AG09309 (cell line): ENCODE measurements around the gene BSPRY.

Source experiments
- DNase-seq: peaks from one replicate; pipeline ENCODE4 v3.0.0-alpha.2; 2010; ENCODE audit warnings: low read depth
- H3K4me3 ChIP-seq: 2 replicates; pipeline ENCODE4 v1.5.1; 2011; ENCODE audit warnings: mild to moderate bottlenecking, low read depth, low read length, moderate library complexity; ENCODE audit not compliant: control insufficient read depth
- TF ChIP-seq, protein P1 (sequence below): IDR thresholded peaks from 2 replicates; pipeline ENCODE4 v1.5.1; 2011; ENCODE audit warnings: mild to moderate bottlenecking, low read depth, low read length, inconsistent platforms; ENCODE audit not compliant: insufficient read depth, control insufficient read depth; ENCODE audit errors: missing control alignments

BSPRY gene

DNA sequence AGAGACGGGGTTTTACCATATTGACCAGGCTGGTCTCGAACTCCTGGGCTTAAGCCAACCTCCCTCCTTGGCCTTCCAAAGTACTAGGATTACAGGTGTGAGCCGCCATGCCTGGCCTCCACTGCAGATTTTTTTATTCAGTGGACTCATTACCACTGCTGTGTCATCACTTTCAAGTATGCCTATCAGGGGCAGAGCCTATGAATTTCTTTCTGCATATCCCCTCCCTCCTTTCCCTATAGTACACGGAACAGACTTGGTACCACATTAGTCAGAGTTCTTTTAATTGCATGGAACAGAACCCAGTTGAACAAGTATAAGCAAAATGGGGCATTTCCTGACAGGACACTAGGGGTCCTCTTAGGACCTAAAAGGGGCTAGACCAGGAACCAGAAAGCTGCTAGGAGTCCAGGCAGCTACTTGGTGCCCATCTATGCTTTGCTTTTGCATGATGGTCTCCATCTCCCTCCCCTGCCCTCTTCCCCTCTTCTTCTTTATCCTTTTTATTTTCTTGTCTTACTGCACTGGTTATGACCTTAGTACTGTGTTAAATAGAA, 5.8 kb downstream of the BSPRY start:
- no peak for DNase-seq
- TF ChIP-seq, protein P1, sequence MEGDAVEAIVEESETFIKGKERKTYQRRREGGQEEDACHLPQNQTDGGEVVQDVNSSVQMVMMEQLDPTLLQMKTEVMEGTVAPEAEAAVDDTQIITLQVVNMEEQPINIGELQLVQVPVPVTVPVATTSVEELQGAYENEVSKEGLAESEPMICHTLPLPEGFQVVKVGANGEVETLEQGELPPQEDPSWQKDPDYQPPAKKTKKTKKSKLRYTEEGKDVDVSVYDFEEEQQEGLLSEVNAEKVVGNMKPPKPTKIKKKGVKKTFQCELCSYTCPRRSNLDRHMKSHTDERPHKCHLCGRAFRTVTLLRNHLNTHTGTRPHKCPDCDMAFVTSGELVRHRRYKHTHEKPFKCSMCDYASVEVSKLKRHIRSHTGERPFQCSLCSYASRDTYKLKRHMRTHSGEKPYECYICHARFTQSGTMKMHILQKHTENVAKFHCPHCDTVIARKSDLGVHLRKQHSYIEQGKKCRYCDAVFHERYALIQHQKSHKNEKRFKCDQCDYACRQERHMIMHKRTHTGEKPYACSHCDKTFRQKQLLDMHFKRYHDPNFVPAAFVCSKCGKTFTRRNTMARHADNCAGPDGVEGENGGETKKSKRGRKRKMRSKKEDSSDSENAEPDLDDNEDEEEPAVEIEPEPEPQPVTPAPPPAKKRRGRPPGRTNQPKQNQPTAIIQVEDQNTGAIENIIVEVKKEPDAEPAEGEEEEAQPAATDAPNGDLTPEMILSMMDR = peak; percentile 35
- H3K4me3 ChIP-seq = no peak overlapping the region

DNA sequence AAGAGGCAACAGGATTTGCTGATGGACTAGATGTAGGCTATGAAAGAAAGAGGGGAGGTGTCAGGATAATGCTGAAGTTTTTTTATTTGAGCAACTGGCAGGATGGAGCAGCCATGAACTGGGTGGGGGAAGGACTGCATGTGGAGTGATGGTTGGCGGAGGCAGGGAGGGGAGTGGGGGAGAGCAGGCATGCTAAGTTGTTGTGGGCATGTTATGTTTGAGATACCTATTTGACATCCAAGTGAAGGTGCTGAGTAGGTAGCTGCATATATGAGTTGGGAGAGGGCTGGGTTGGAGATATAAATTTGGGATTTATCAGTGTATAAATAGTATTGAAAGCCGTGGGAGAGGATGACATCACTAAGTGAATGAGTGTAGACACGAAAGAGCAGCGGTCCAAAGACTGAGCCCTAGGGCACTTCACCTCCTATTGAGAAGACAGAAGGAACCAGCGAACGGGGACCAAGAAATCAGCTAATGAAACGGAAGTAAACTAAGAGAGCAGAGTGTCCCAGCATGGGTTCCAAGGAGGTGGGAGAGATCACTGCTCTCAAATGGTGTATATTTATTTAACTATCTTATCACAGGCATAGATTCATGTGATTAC, 7.4 kb downstream of the BSPRY start:
- no peak for DNase-seq
- TF ChIP-seq, protein P1 = no peak
- no peak overlapping the region for H3K4me3 ChIP-seq

DNA sequence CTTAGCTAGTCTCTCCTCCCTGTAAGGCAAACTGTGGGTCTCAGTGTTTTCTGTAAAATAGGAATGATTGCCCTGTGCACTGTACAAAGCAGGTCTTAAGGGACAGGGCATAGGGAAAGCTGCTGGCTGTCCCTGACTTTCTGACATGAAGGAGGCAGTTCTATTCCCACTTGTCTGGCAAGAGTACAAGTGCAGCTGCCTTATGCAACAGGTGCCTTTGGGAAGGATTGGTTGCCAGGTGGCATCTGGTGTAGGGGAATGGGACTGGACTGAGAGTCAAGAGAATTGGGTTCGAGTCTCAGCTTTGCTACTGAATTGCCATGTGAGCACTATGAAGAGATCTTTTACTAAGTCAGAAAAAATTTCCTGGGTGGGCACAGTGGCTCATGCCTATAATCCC, 10.0 kb downstream of the BSPRY start:
- no peak overlapping the region for H3K4me3 ChIP-seq
- no peak for DNase-seq
- TF ChIP-seq, protein P1 = no peak

DNA sequence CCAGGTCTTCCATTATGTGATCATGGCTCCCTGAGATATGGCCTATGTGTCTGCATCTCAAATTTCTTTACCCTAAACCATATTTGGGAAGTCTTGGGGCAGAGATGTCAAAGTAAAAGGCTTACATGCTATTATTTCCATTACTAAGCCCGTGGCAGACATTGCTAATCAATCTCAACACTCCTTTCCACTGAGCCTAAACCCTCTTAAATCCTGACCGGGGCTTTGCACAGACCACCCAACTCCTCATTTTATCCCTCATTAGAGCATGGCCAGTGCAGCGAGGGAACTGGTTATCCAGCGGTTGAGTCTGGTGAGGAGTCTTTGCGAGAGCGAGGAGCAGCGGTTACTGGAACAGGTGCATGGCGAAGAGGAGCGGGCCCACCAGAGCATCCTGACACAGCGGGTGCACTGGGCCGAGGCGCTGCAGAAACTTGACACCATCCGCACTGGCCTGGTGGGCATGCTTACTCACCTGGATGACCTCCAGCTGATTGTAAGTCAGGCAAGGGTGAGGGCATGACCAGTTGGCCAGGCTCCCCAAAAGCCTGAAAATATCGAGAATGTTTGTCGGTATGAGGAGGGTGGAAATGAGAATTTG, 11.0 kb downstream of the BSPRY start:
- TF ChIP-seq, protein P1 = no peak
- H3K4me3 ChIP-seq = no peak overlapping the region
- DNase-seq = no peak

DNA sequence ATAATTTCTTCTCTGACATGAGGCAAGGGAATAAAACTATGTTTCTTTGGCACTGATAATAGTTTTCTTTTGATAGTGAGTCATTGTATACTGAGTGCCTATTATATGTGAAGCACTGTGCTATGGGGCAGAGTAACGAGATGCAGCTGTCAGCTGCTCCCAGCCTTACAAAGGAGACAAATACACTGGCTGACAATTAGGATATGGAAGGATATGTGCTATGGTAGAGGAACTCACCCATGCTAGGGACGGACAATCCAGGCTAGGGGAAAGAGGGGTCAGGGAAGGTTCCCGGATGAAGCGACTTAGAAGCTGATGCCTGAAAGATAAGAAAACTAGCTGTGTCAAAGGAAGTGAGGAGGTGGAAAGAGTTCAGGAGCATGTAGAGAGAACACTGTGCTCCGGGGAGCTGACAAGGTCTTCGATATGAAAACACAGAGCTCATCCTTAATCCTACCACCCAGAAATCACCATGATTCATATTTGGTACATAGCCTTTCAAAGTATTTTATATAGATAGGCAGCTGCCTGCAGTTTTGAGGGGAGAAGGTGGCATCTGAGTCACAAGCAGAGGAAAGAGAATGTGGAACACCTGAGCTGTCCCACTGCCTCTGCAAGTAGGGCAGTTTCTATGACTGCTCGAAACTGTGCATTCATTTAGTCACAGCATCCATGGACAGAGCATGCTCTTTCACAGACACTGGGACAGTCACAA, 12.1 kb downstream of the BSPRY start:
- H3K4me3 ChIP-seq = no peak overlapping the region

DNA sequence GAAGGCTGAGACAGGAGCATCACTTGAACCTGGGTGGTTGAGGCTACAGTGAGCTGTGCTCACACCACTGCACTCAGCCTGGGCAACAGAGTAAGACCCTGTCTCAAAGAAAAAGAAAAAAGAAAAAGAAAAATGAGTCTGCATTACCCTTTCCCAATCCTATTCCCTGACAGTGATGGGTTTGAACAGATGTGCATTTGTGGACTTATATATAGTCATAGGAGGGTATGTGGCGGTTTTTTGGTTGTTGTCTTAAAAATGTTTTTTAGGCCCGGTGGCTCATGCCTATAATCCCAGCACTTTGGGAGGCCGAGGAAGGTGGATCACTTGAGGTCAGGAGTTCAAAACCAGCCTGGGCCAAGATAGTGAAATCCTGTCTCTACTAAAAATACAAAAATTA, 14.0 kb downstream of the BSPRY start:
- H3K4me3 ChIP-seq = no peak overlapping the region
- DNase-seq = no peak
- TF ChIP-seq, protein P1 = no peak

More for the DNA sequence above, 12.1 kb downstream of the BSPRY start:
- TF ChIP-seq, protein P1 = no peak
- DNase-seq = peak; percentile 21
